ENCODE results near the gene ZNF846. TPM values are rescaled to one million over a fixed set of nuclear protein-coding genes. Genes with fewer than 3 reads are reported as not detected.

The ZNF846 gene
- total and polyA plus RNA-seq, 2 experiments from 2014 or later, result 6.0 to 14.8 TPM

GRCh38 chr19:9757544-9758501, 10.7 kb downstream of the ZNF846 start:
- no peak overlapping the region for H3K4me2 ChIP-seq
- H2AFZ ChIP-seq, result no peak overlapping the region
- peak; percentile 28 for DNase-seq (ENCODE audit: low spot score)
- peaks cover 72% of the 10 kb centered on the region for H3K9me3 Mint-ChIP-seq
- no peaks in the 10 kb centered on the region for H3K79me2 ChIP-seq (replicated peaks; ENCODE audit: insufficient read depth)
- peaks cover 93% of the 10 kb centered on the region for H3K36me3 Mint-ChIP-seq (ENCODE audit: low read depth)
- H3K36me3 ChIP-seq (ENCODE audit: insufficient read depth), result peaks cover 35% of the 10 kb centered on the region
- no peak overlapping the region for H3K4me3 Mint-ChIP-seq
- no peaks in the 10 kb centered on the region for H3K9me2 ChIP-seq (ENCODE audit: insufficient read depth)
- H4K20me1 ChIP-seq (replicated peaks; ENCODE audit: insufficient read depth), result no peaks in the 10 kb centered on the region
- no peak overlapping the region for H3K4me3 ChIP-seq
- no peaks in the 10 kb centered on the region for H3K4me1 ChIP-seq (ENCODE audit: insufficient read depth)
- no peak for ATAC-seq
- no peak overlapping the region for H3K27ac ChIP-seq (ENCODE audit: low read depth)
- no peak overlapping the region for H3K27ac Mint-ChIP-seq
- TF ChIP-seq NANOG (IDR thresholded peaks at IDR 0.05; ENCODE audit: borderline replicate concordance) (no peak), JUNB (IDR thresholded peaks at IDR 0.05; ENCODE audit: unreplicated experiment) (no peak), STAT1 (IDR thresholded peaks at IDR 0.05; ENCODE audit: unreplicated experiment) (no peak), POLR2AphosphoS5 (IDR thresholded peaks at IDR 0.05; ENCODE audit: low read depth) (no peak), EZH2phosphoT487 (IDR thresholded peaks at IDR 0.05; ENCODE audit: unreplicated experiment) (no peak), EZH2 (IDR thresholded peaks at IDR 0.05; ENCODE audit: low read depth, unreplicated experiment) (no peak), CREB1 (CRISPR knock-in tag; IDR thresholded peaks at IDR 0.05; ENCODE audit: low read depth) (no peak), REST (IDR thresholded peaks at IDR 0.05; ENCODE audit: unreplicated experiment) (no peak), ZNF114 (CRISPR knock-in tag; IDR thresholded peaks at IDR 0.05) (no peak), ZNF331 (CRISPR knock-in tag; IDR thresholded peaks at IDR 0.05; ENCODE audit: low read depth) (no peak; the same call in 1 of the 2 replicates)
- TF ChIP-seq, protein P1, sequence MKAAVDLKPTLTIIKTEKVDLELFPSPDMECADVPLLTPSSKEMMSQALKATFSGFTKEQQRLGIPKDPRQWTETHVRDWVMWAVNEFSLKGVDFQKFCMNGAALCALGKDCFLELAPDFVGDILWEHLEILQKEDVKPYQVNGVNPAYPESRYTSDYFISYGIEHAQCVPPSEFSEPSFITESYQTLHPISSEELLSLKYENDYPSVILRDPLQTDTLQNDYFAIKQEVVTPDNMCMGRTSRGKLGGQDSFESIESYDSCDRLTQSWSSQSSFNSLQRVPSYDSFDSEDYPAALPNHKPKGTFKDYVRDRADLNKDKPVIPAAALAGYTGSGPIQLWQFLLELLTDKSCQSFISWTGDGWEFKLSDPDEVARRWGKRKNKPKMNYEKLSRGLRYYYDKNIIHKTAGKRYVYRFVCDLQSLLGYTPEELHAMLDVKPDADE (IDR thresholded peaks at IDR 0.05), result no peak
- TF ChIP-seq, protein P2, sequence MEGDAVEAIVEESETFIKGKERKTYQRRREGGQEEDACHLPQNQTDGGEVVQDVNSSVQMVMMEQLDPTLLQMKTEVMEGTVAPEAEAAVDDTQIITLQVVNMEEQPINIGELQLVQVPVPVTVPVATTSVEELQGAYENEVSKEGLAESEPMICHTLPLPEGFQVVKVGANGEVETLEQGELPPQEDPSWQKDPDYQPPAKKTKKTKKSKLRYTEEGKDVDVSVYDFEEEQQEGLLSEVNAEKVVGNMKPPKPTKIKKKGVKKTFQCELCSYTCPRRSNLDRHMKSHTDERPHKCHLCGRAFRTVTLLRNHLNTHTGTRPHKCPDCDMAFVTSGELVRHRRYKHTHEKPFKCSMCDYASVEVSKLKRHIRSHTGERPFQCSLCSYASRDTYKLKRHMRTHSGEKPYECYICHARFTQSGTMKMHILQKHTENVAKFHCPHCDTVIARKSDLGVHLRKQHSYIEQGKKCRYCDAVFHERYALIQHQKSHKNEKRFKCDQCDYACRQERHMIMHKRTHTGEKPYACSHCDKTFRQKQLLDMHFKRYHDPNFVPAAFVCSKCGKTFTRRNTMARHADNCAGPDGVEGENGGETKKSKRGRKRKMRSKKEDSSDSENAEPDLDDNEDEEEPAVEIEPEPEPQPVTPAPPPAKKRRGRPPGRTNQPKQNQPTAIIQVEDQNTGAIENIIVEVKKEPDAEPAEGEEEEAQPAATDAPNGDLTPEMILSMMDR (conservative IDR thresholded peaks at IDR 0.05; ENCODE audit: low read depth in 2 of 2), result no peak
- TF ChIP-seq, protein P3, sequence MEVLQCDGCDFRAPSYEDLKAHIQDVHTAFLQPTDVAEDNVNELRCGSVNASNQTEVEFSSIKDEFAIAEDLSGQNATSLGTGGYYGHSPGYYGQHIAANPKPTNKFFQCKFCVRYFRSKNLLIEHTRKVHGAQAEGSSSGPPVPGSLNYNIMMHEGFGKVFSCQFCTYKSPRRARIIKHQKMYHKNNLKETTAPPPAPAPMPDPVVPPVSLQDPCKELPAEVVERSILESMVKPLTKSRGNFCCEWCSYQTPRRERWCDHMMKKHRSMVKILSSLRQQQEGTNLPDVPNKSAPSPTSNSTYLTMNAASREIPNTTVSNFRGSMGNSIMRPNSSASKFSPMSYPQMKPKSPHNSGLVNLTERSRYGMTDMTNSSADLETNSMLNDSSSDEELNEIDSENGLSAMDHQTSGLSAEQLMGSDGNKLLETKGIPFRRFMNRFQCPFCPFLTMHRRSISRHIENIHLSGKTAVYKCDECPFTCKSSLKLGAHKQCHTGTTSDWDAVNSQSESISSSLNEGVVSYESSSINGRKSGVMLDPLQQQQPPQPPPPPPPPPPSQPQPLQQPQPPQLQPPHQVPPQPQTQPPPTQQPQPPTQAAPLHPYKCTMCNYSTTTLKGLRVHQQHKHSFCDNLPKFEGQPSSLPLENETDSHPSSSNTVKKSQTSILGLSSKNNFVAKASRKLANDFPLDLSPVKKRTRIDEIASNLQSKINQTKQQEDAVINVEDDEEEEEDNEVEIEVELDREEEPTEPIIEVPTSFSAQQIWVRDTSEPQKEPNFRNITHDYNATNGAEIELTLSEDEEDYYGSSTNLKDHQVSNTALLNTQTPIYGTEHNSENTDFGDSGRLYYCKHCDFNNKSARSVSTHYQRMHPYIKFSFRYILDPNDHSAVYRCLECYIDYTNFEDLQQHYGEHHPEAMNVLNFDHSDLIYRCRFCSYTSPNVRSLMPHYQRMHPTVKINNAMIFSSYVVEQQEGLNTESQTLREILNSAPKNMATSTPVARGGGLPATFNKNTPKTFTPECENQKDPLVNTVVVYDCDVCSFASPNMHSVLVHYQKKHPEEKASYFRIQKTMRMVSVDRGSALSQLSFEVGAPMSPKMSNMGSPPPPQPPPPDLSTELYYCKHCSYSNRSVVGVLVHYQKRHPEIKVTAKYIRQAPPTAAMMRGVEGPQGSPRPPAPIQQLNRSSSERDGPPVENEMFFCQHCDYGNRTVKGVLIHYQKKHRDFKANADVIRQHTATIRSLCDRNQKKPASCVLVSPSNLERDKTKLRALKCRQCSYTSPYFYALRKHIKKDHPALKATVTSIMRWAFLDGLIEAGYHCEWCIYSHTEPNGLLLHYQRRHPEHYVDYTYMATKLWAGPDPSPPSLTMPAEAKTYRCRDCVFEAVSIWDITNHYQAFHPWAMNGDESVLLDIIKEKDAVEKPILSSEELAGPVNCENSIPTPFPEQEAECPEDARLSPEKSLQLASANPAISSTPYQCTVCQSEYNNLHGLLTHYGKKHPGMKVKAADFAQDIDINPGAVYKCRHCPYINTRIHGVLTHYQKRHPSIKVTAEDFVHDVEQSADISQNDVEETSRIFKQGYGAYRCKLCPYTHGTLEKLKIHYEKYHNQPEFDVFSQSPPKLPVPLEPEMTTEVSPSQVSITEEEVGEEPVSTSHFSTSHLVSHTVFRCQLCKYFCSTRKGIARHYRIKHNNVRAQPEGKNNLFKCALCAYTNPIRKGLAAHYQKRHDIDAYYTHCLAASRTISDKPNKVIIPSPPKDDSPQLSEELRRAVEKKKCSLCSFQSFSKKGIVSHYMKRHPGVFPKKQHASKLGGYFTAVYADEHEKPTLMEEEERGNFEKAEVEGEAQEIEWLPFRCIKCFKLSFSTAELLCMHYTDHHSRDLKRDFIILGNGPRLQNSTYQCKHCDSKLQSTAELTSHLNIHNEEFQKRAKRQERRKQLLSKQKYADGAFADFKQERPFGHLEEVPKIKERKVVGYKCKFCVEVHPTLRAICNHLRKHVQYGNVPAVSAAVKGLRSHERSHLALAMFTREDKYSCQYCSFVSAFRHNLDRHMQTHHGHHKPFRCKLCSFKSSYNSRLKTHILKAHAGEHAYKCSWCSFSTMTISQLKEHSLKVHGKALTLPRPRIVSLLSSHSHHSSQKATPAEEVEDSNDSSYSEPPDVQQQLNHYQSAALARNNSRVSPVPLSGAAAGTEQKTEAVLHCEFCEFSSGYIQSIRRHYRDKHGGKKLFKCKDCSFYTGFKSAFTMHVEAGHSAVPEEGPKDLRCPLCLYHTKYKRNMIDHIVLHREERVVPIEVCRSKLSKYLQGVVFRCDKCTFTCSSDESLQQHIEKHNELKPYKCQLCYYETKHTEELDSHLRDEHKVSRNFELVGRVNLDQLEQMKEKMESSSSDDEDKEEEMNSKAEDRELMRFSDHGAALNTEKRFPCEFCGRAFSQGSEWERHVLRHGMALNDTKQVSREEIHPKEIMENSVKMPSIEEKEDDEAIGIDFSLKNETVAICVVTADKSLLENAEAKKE (CRISPR knock-in tag; IDR thresholded peaks at IDR 0.05), result no peak
- no peaks in the 10 kb centered on the region for H3K4me1 Mint-ChIP-seq
- no peaks in the 10 kb centered on the region for H3F3A ChIP-seq (replicated peaks; ENCODE audit: low read depth)
- no peaks in the 10 kb centered on the region for H3K27me3 ChIP-seq (ENCODE audit: insufficient read depth)
- peaks cover 4% of the 10 kb centered on the region for H3K27me3 Mint-ChIP-seq (ENCODE audit: insufficient read depth, low read depth, poor library complexity)
